Lower lobe of right lung (tissue), 2 donors: ENCODE data around the gene RWDD1. TPM values are rescaled to one million over a fixed set of nuclear protein-coding genes. Genes with fewer than 3 reads are reported as not detected.

Source experiments
- ATAC-seq, 2 donors: fragments of 200-7000 bp; cut with Tn5 transposase; one replicate each; pipeline ENCODE4 v1.9.1; 2020 to 2022; ENCODE audit warnings: mild to moderate bottlenecking in 2 of 2, moderate library complexity in 2 of 2
- DNase-seq: peaks from one replicate; pipeline ENCODE4 v3.0.0-alpha.2; 2020
- H3K27ac ChIP-seq: fragments of 200-600 bp; one replicate; pipeline ENCODE4 v1.8.0; 2022
- H3K27me3 ChIP-seq: fragments of 200-600 bp; one replicate; pipeline ENCODE4 v1.8.0; 2022; ENCODE audit warnings: low read depth
- H3K36me3 ChIP-seq: fragments of 200-600 bp; one replicate; pipeline ENCODE4 v1.8.0; 2022; ENCODE audit warnings: mild to moderate bottlenecking
- H3K4me1 ChIP-seq: fragments of 200-600 bp; one replicate; pipeline ENCODE4 v1.8.0; 2022
- H3K4me3 ChIP-seq: fragments of 200-600 bp; one replicate; pipeline ENCODE4 v1.8.0; 2022; ENCODE audit warnings: mild to moderate bottlenecking
- H3K9me3 ChIP-seq: fragments of 200-600 bp; one replicate; pipeline ENCODE4 v1.8.0; 2022
- CTCF ChIP-seq: fragments of 200-600 bp; IDR thresholded peaks from one replicate; pipeline ENCODE4 v1.8.0; 2022; ENCODE audit warnings: antibody characterized with exemption, mild to moderate bottlenecking
- intact Hi-C: fragments of 100-400 bp; cut with DNase I; formaldehyde crosslinking; loops from one replicate; pipeline ENCODE4 v1.11.0; 2022
- total RNA-seq: library from RNA; stranded (reverse); fragmentation: NEBNext Ultra II Directional; extraction: Animal tissue kit (Norgen Biotek cat#: 25700); gene quantifications from one replicate; pipeline ENCODE4 v1.2.1, GENCODE V29; 2021
- donor health status: DM: no; HTN: yes; CAD: no; lungs with severe emphysema.

Gene RWDD1
- total RNA-seq, 1 donor from 2014 or later: 35.9 TPM

GRCh38 chr6:116631379-116631990 is 60.2 kb downstream of the RWDD1 start:
- ATAC-seq (peak in 1 of 2 donors; percentile 50), DNase-seq (no peak)
- intact Hi-C loops: no loop called here

DNA sequence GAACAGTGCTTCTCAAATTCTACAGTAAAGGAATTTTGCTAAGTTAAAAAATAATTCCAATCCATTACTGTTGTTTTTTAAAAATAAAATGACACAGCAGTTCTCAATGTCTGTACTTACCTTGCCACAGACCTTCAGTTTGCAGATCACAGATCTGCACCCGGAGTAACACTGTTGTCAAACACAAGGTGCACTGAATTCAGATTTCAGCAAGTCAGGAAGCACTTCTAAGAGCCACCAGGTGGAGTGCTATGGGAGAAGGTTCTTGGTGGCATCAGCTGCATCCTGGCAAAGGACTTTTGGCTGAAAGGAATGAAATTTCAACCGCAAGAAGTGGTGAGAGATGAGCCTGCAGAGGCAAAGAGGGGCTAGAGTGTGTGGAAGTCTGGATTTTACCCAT is 62.4 kb downstream of the RWDD1 start:
- H3K4me1 ChIP-seq: peaks cover 4% of the 10 kb centered on the region
- intact Hi-C loops: no loop called here
- no peak for DNase-seq
- H3K27ac ChIP-seq: no peak overlapping the region
- H3K4me3 ChIP-seq: no peak overlapping the region
- H3K9me3 ChIP-seq: no peaks in the 10 kb centered on the region
- H3K27me3 ChIP-seq: no peaks in the 10 kb centered on the region
- TF ChIP-seq CTCF: no peak
- no peak for ATAC-seq
- peaks cover 13% of the 10 kb centered on the region for H3K36me3 ChIP-seq

More at GRCh38 chr6:116631379-116631990, 60.2 kb downstream of the RWDD1 start:
- Histone ChIP-seq H3K9me3 (no peaks in the 10 kb centered on the region), H3K27ac (no peak overlapping the region), H3K4me3 (no peak overlapping the region), H3K36me3 (peaks cover 8% of the 10 kb centered on the region), H3K27me3 (no peaks in the 10 kb centered on the region), H3K4me1 (peaks cover 4% of the 10 kb centered on the region)
- no peak for TF ChIP-seq CTCF

Other genes starting within 250 kb of the RWDD1 start
- gene DSE, start 200.6 kb upstream of the RWDD1 start, total RNA-seq: 59.7 TPM
- 9.1 TPM for gene CALHM6, start 110.1 kb upstream of the RWDD1 start, total RNA-seq
- 1.9 TPM for gene CALHM5, start 59.9 kb upstream of the RWDD1 start, total RNA-seq
- not detected for gene TRAPPC3L, start 25.8 kb upstream of the RWDD1 start, total RNA-seq
- not detected for gene CALHM4, start 17.8 kb upstream of the RWDD1 start, total RNA-seq
- gene RSPH4A, start 45.0 kb downstream of the RWDD1 start, total RNA-seq: 5.6 TPM
- gene ZUP1, start 97.3 kb downstream of the RWDD1 start, total RNA-seq: 8.7 TPM
- 17.4 TPM for gene KPNA5, start 109.7 kb downstream of the RWDD1 start, total RNA-seq
- 14.9 TPM for gene FAM162B, start 194.2 kb downstream of the RWDD1 start, total RNA-seq